ENCODE results near the gene DNMT3B.

DNMT3B gene

GRCh38 chr20:32823737-32824588, 61.8 kb downstream of the DNMT3B start:
- no peak for DNase-seq (ENCODE audit: low spot score)

GRCh38 chr20:32828029-32828680, 66.0 kb downstream of the DNMT3B start:
- DNase-seq (ENCODE audit: low spot score): no peak

DNA sequence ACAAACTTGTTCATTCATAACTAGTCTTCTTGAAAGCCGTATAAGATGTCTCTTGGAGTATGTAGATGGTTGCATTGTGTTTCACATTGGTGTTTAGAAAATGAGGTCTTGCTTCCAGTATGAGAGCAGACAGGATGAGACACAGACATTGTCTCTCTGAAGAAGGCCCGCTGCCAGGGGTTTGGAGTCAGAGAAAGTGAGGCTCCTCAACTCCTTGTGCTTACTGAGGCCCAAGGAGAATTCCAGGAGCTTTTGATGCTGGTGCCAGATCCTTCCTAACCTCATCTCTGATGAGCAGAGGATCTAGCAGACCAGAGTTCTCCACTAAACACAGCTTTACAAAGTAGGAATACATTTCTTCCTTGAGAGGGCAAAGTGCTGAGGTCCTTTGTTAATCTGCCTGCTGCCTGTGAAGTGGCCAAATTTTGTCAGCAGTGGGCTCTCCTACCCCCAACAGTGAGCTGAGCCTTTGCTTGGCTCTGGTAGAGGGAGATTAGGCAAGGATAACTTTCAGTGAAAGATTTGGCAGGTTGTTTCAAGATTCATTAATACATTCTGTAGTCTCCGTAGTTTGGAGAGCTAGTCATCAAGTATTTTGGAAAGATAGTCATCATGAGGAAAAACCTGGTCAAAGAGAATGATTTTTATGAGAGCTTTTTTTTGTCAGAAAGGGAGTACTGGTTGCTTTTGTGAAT, 67.3 kb downstream of the DNMT3B start:
- no peak for DNase-seq (ENCODE audit: low spot score)

GRCh38 chr20:32830437-32830836, 68.3 kb downstream of the DNMT3B start:
- DNase-seq (ENCODE audit: low spot score): no peak

GRCh38 chr20:32831982-32832381, 69.8 kb downstream of the DNMT3B start:
- no peak for DNase-seq (ENCODE audit: low spot score)

DNA sequence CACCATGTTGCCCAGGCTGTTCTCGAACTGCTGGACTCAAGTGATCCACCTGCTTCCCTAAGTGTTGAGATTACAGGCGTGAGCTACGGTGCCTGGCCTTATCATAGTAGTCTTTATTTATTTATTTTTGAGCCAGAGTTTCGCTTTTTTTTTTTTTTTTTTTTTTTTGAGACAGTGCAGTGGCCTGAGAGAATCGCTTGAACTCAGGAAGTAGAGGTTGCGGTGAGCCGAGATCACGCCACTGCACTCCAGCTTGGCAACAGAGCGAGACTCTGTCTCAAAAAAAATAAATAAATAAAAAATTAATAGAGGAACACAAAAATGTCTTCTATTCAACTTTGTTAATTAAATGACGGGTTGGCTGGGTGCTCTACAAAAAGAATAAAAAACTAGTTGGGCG, 70.5 kb downstream of the DNMT3B start:
- no peak for DNase-seq (ENCODE audit: low spot score)

DNA sequence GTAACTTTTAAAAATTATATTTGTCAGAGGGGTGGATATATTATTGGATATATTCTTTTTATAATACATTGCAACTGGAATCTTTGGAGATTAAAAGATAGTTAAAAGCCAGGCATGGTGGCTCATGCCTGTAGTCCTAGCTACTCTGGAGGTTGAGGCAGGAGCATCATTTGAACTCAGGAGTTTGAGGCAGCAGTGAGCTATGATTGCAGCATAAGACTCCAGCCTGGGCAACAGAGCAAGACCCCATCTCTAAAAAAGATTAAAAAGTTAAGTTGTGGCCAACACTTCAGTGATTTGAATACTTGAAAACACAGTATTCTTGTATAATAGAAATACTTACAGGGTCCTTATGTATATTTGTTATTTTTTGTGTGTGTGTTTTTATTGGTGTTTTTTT, 72.8 kb downstream of the DNMT3B start:
- no peak for DNase-seq (ENCODE audit: low spot score)

GRCh38 chr20:32837157-32837556, 75.0 kb downstream of the DNMT3B start:
- no peak for DNase-seq (ENCODE audit: low spot score)

GRCh38 chr20:32839227-32839981, 77.2 kb downstream of the DNMT3B start:
- DNase-seq (ENCODE audit: low spot score): no peak

- no peak for DNase-seq (ENCODE audit: low spot score)
These were observed 77.7 kb downstream of the DNMT3B start for GRCh38 chr20:32839982-32840285.

GRCh38 chr20:32841174-32841573, 79.0 kb downstream of the DNMT3B start:
- no peak for DNase-seq (ENCODE audit: low spot score)

DNA sequence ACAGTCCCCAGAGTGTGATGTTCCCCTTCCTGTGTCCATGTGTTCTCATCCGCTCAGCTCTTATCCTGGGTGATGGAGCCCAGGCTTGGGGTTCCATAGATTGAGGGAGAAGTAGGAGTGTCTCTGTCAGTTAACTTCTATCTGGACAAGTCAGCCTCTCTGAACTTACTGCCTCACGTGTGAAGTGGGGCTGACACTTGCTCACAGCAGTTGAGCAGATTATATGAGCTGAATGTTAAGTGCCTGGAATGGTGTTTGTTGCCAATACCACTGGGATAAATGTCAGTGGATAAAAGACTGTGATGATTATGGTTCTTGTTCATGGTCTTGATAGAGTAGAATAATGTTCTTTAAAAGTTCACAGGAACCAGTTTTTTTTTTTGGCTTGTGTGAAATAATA, 79.4 kb downstream of the DNMT3B start:
- DNase-seq (ENCODE audit: low spot score): no peak

- no peak for DNase-seq (ENCODE audit: low spot score)
These were observed 80.7 kb downstream of the DNMT3B start for GRCh38 chr20:32842688-32843524.

- DNase-seq (ENCODE audit: low spot score): no peak
These were observed 83.6 kb downstream of the DNMT3B start for GRCh38 chr20:32845786-32846185.

DNA sequence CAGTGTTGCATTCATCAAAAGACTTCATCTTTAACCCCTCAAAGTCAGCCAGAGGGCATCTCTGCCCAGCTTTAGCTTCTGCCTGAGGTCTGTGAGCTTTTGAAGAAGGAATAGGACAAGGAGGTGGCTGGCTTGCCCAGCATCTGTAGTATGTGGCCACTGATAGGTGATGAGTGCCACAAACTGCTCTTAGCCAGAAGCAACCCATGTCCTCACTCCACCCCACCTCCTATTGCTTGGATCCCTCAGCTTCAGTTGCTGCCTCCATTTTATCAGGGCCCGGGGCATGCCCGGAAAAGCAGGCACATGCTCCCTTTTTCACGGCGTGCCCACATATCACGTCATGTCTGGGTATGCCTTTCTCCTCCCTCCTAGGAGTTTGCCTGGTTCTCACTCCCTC, 84.7 kb downstream of the DNMT3B start:
- DNase-seq (ENCODE audit: low spot score): no peak

DNA sequence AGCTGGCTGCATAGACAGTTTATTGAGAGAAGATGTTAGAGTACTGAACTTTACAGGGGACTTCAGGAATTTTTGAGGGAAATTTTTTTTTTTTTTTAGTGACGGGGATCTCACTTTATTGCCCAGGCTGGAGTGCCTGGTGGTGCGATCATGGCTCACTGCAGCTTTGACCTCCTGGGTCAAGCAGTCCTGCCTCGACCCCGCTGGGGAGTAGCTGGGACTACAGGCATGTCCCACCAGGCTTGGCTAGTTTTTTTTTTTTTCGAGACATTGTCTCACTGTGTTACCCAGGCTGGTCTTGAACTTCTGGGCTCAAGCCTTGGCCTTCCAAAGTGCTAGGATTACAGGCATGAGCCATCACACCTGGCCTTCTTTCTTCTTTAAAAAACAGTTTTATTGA, 85.8 kb downstream of the DNMT3B start:
- DNase-seq (ENCODE audit: low spot score): no peak

GRCh38 chr20:32848846-32849245, 86.7 kb downstream of the DNMT3B start:
- no peak for DNase-seq (ENCODE audit: low spot score)

DNA sequence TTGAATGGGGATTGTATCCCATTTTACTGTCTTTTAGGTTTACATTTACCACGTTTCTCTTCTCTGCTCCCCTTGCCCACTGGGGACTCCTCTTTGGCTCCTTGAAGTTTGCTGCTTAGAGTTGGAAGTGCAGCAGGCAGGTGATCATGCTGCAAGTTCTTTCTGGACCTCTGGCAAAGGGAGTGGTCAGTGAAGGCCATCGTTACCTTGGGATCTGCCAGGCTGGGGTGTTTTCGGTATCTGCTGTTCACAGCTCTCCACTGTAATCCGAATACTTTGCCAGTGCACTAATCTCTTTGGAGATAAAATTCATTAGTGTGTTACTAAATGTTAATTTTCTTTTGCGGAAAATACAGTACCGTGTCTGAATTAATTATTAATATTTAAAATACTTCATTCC, 87.4 kb downstream of the DNMT3B start:
- DNase-seq (ENCODE audit: low spot score): no peak

DNA sequence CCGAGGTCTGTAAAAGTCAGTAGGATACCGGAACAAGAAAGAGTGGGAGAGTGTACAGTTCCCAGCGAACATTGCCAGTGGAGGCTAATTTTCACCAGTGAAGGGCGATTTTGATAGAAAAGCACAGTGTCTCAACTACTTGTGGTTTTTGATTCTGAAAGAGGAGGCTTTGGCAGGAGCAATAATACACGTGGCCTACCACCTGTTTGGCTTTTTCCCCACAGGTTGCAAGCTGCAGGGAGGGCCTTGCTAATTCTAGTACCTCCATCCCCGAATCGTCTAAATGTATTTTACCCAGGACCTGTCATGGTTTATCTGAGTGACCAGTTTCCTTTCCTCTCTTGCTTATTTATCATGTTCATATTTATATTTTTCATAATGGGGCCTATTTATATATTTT, 93.2 kb downstream of the DNMT3B start:
- DNase-seq (ENCODE audit: low spot score): no peak

DNA sequence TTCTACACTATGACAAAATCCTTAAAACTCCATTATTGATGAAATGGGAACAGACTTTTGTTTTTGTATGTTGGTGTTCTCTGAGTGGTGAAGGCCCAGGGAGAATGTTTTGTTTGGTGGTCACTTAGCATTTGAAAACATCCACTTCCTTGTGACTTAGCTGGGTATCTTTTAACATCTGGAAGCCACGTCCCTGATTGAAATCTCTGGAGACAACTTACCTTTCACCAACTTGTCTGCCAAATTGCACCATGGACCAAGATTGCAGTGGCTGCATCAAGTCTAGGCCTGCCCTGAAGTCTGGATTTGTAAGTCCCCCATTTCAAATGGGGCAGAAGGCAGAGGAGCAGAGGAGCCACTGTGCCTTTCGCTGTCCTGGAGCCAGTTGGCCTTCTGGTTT, 96.0 kb downstream of the DNMT3B start:
- DNase-seq (ENCODE audit: low spot score): no peak

Measured in hematopoietic multipotent progenitor cell treated with erythropoietin and hydrocortisone succinate and interleukin-3 and kit ligand, for 17 days (in vitro differentiated cells).